Right lung (tissue), 10 donors: ENCODE measurements around the gene RHEX. TPM values are rescaled to one million over a fixed set of nuclear protein-coding genes. Genes with fewer than 3 reads are reported as not detected.
"Not testable (repeated sequence)": the region's sequence is repeated elsewhere in the genome, so short reads cannot be mapped to it uniquely, and the experiment has no call there.

Experiments used
- DNase-seq, 2 donors: peaks; one replicate each; pipeline ENCODE4 v3.0.0-alpha.2; 2013
- long read RNA-seq, 8 donors: transcript quantifications; one replicate each; lab custom pipeline, GENCODE V29; 2026
- polyA plus RNA-seq, 5 donors: library from polyadenylated mRNA; unstranded; fragments of 120-200 nt; gene quantifications; one replicate each; pipeline versions ENCODE4 v1.2.1 to v1.2.3, GENCODE V29; 2013; ENCODE audit warnings: inconsistent platforms in 1 of 5, low replicate concordance in 1 of 5; ENCODE audit not compliant: insufficient read length in 5 of 5, insufficient read depth in 1 of 5

RHEX gene
- polyA plus RNA-seq = under 1 TPM in 4 of 5 donors, not detected in 1; 0.19 to 0.41 (median 0.24) TPM
- long read RNA-seq, donor 1 = 0 reads
- long read RNA-seq, donor 2 = 0 reads
- long read RNA-seq, donor 3 = 0 reads
- long read RNA-seq, donor 4 = 0 reads
- long read RNA-seq, donor 5 = 0 reads
- long read RNA-seq, donor 6 = 0 reads
- long read RNA-seq, donor 7 = 0 reads
- long read RNA-seq, donor 8 = 0 reads

DNA sequence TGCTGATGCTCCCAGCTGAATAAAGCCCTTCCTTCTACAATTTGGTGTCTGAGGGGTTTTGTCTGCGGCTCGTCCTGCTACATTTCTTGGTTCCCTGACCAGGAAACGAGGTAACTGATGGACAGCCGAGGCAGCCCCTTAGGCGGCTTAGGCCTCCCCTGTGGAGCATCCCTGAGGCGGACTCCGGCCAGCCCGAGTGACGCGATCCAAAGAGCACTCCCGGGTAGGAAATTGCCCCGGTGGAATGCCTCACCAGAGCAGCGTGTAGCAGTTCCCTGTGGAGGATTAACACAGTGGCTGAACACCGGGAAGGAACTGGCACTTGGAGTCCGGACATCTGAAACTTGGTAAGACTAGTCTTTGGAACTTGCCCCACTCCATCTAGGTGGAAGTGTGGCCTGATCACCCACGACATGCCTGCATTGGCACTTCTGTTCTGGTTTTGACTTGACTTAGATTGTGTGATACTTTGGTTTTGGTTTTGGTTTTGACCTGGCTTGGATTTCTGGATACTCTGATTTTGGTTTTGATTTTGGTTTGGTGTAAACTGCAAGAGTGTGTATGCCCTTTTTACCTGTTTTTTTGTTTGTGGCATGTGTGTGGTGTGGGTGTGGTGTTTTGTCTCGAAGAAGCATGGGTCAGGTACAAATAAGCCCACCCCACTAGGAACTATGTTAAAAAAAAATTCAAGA lies at the start of gene RHEX:
Gene RHEX (plus strand): TSS at position 255 of the 692 bp plus-strand sequence. CDS start 44,656 bp downstream, outside the sequence.
- DNase-seq = not testable (repeated sequence)

GRCh38 chr1:206003854-206004800 lies 48.8 kb upstream of the RHEX start:
- no peak for DNase-seq

DNA sequence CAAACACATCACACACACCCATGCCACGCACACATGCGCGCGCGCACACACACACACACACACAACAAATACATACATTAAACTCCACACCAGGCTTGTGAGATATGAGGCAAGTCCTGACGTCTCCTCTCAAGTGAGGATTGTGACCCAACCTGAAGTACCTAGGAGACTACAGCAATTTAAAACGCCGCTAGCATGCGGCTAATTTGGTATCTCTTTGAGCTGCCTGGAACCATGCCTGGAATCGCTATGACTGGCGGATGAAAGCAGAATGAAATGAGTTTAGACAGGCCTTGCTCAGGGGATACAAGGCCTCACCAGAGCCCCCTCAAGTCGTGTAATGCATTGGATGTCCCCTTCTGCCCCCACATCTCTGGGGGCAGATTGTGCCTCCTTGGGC lies 48.1 kb upstream of the RHEX start:
- no peak for DNase-seq

GRCh38 chr1:206005234-206005633 lies 47.7 kb upstream of the RHEX start:
- DNase-seq = no peak

GRCh38 chr1:206005778-206006180 lies 47.2 kb upstream of the RHEX start:
- no peak for DNase-seq

DNA sequence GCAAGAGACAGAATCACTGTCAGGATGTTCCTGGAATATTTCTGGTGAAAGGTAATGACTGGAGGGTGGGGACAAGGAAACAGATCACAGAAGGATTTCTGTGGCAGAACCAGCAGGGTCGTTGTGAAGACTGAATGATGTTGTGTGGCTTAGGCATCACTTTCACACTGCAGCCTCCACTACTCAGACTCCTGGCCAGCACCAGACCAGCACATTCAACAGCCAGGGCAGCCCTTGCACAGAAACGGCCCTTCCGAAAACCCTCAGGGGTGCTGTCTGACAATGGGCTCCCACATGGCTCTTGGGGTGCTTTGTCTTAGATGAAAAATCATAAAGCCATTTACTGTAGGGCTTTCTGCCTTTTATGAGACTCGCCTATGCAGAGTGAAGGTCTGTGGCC lies 46.0 kb upstream of the RHEX start:
- DNase-seq = no peak

GRCh38 chr1:206010060-206010459 lies 42.9 kb upstream of the RHEX start:
- DNase-seq = no peak

- no peak for DNase-seq
Measured at GRCh38 chr1:206011057-206011456, 41.9 kb upstream of the RHEX start.

- DNase-seq = no peak
Measured at GRCh38 chr1:206012086-206012859, 40.7 kb upstream of the RHEX start.

DNA sequence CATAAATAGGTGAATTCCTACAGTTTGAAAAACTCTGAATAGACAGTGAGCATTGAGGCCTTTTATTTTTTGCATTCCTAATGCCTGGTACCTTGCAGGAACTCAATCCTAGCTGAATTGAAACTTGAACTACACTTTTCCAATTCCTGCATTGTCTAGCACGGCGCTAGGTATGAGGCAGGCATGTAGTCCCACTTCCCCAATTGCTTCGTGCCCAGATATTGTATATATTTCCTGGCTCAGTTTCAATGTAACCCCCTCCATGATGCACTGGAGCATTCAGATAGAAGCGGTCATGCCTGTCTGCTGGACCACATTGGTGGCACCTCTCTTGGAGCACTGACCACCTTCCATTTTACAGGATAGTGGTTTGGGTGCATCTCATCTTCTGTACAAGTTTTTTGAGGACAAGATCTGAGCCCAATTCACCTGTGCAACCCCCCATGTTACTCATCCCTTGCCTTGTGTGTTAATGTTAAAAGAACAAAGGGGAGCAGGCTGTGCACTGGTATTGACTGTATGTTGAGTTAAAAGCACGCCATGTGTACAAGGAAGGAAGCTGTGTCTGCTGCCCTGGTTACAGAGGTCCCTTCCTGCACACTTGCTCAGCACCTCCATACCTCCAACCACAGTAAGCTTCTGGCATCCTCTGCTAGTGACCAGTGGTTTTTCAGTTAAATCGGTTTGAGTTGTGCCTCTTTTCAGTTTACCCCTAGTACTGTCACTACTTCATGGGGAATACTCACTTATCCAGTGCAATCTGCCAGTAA lies 39.8 kb upstream of the RHEX start:
- no peak for DNase-seq

- DNase-seq = no peak
Measured at GRCh38 chr1:206014601-206015000, 38.4 kb upstream of the RHEX start.

- no peak for DNase-seq
Measured at GRCh38 chr1:206015071-206015470, 37.9 kb upstream of the RHEX start.

GRCh38 chr1:206020393-206021007 lies 32.5 kb upstream of the RHEX start:
- DNase-seq = no peak

GRCh38 chr1:206021008-206021625 lies 31.9 kb upstream of the RHEX start:
- no peak for DNase-seq

DNA sequence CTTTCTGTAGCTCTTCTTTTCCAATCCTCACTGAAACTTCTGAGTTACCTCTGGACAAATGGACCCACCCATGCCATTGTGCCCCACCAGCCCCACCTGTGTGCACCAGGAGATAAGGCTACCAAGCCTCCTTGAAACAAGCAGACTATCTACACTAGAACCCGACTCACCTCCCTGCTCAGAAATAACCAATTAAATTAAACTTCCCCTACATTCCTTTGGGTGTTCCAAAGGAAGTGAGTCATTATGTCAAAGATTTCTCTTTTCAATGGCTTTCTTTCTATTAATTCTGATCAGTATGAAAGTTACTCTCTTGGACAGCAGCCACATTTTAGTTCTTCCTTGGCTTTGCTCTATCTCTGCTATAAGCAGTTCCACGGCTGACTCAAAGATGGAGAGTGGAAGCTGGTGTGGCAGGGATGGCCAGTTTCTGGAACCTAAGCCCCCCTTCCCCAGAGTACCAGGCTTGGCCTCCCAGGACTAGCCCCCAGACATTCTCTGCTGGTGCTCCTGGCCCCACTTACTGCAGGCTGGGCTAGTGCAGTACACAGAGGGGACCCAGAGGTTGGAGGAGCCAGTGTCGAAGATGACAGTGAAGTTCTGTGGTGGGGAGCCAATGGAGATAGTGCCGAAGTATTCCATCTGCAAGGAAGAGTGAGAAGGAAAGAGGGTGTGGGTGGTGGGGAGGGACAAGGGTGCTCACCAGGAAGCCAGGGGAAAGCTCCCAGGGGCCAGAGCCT lies 31.2 kb upstream of the RHEX start:
- DNase-seq = no peak

DNA sequence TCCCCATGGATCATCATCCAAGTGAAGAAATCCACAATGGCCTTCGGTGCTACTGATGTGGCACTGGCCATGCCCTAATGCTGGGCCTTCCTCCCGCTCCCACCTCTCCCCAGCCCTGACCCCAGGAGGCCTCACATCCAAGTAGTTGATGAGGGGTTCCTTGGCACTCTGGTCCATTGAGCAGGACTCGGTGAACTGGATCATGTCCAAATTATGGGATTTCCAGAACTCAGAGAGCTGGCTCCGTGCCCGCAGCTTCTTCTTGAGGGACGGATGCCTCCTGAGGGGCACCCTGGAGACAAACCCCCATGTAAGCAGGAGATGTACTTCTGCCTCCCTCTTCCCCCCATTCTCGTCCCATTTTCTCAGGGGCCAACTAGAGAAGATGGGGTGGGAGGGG lies 30.2 kb upstream of the RHEX start:
- DNase-seq = no peak

DNA sequence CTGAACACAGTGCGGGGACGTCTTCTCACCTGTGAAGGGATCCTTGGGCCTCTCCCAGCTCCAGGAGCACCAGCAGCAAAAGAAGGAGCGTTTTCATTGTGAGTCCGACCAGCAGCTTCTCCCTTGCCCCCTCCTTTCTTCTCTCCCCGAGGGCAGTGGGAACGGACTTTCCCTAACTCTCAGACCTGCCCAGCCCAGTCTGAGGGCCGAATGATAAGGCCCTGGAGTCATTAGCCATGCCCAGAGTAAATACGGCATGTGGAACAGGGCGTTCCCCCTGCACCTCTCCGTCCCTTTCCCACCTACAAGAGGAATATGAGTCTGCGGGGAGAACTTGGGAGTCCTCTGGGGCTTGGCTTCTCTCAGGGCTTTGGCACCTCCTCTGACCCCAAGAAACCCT lies 29.3 kb upstream of the RHEX start, which contains the start of gene CTSE:
Gene CTSE (minus strand): TSS at position 201 of the 400 bp plus-strand sequence. CDS start 104 bp downstream, at position 97.
- no peak for DNase-seq

DNA sequence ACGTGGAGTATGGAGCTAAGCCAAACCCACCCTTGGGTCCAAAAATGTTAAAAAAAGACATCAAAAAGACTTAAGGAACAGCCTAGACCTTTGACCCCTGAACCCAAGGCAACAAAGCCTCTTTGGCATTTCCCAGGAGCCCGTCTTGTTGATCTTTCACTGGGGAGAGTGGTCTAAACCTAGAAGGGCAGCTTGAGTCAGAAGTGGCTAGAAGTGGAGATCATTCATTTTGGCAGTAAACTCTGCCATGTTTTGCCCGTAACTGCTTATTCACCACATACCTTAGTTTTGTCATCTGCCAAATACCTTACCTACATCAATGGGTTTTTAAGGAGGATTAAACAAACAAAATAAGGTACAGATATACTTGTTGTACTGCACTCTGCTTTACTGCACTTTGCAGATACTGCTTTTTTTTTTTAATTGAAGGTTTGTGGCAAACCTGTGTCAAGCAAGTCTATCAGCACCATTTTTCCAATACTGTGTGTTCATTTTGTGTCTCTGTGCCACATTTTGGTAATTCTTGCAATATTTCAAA lies 27.6 kb upstream of the RHEX start:
- DNase-seq = no peak

DNA sequence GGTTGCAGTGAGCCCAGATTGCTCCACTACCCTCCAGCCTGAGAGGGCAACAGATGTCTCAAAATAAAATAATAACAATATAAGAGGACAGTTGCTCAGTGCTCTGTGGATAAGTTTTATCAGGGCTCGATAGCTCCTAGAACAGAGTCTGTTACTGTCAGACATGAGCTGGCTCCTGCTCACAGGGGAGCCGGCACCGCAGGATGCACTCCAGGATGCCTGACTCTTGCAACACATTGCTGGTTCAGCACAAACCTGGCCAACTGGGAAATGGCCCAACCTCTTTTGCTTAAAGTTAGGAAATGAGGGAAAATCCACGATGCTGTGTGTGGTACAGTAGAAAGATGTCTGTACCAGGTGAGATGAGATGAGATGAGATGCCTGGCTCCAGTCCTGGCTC lies 23.5 kb upstream of the RHEX start:
- no peak for DNase-seq
